H1 (cell line): Measurements from ENCODE around the gene FERMT1. TPM values are rescaled to one million over a fixed set of nuclear protein-coding genes. Genes with fewer than 3 reads are reported as not detected.

Experiments
- ATF2 ChIP-seq: IDR thresholded peaks from 2 replicates; pipeline ENCODE4 v1.6.1; 2012; ENCODE audit warnings: low read length, inconsistent platforms
- CBX8 ChIP-seq: fragments of 300-800, 300-1000 bp; sonication (generic); IDR thresholded peaks from 2 replicates; pipeline ENCODE4 v1.7.1; 2016; ENCODE audit warnings: low read depth, low read length, borderline replicate concordance
- KDM4A ChIP-seq: IDR thresholded peaks from one replicate; pipeline ENCODE4 v1.7.1; 2012; ENCODE audit warnings: low read depth, mild to moderate bottlenecking, moderate library complexity, low read length, inconsistent platforms; ENCODE audit not compliant: severe bottlenecking
- polyA plus RNA-seq, 7 experiments: library from polyadenylated mRNA; depleted of rRNA in 3 of 7; stranded (reverse) in 5 of 7; unstranded in 2 of 7; fragments of >200 nt in 5 of 7; fragments of 200-250 nt in 2 of 7; gene quantifications; 1 replicate in 5 of 7; 2 replicates in 1 of 7; 4 replicates in 1 of 7; pipeline versions ENCODE4 v1.2.1 to v1.2.3, GENCODE V29; 2011 to 2013; ENCODE audit warnings: missing spikeins in 2 of 7, mixed read lengths in 2 of 7
- total RNA-seq: library from RNA; stranded (reverse); fragmentation: NEBNext Ultra II Directional; extraction: Animal tissue kit (Norgen Biotek cat#: 25700); gene quantifications from 2 replicates; pipeline ENCODE4 v1.2.1, GENCODE V29; 2021

FERMT1 gene
- total and polyA plus RNA-seq, 2 of the 8 experiments (the other 6 are each of a cell fraction or from before 2014, with no cell fraction given): 4.2 to 17.8 TPM

GRCh38 chr20:6086868-6087267, 36.0 kb downstream of the FERMT1 start (continued):
- no peak for TF ChIP-seq ATF2
- no peak for TF ChIP-seq CBX8
- TF ChIP-seq KDM4A: no peak
- TF ChIP-seq, all 59 proteins: peak for 0
